Smooth muscle cell (in vitro differentiated cells): Measurements from ENCODE around the gene PDSS1. TPM values are rescaled to one million over a fixed set of nuclear protein-coding genes. Genes with fewer than 3 reads are reported as not detected.

Experiments
- DNase-seq: peaks from one replicate; lab custom pipeline; 2025; ENCODE audit not compliant: unreplicated experiment; lab: John Stamatoyannopoulos, UW
- H2AFZ ChIP-seq: fragments of 200-600 bp; sonication (generic); 2 replicates; pipeline ENCODE4 v1.6.0; 2016; ENCODE audit warnings: antibody characterized with exemption, low read depth, mild to moderate bottlenecking
- H3F3A ChIP-seq: fragments of 200-600 bp; sonication (generic); 2 replicates; pipeline ENCODE4 v1.6.0; 2017; ENCODE audit warnings: antibody characterized with exemption, low read depth
- H3K27ac ChIP-seq: fragments of 200-600 bp; sonication (generic); 2 replicates; pipeline ENCODE4 v1.5.1; 2016; ENCODE audit warnings: low read depth, mild to moderate bottlenecking
- H3K27me3 ChIP-seq: fragments of 200-600 bp; sonication (generic); 2 replicates; pipeline ENCODE4 v1.6.1; 2016; ENCODE audit warnings: low read depth, mild to moderate bottlenecking
- H3K36me3 ChIP-seq: fragments of 200-600 bp; sonication (generic); 2 replicates; pipeline ENCODE4 v1.5.1; 2016; ENCODE audit warnings: low read depth
- H3K4me1 ChIP-seq: fragments of 200-600 bp; sonication (generic); 2 replicates; pipeline ENCODE4 v1.5.1; 2016; ENCODE audit warnings: low read depth
- H3K4me2 ChIP-seq: fragments of 200-600 bp; sonication (generic); 2 replicates; pipeline ENCODE4 v1.6.0; 2016; ENCODE audit warnings: mild to moderate bottlenecking
- H3K4me3 ChIP-seq: fragments of 200-600 bp; sonication (generic); 2 replicates; pipeline ENCODE4 v1.5.1; 2016; ENCODE audit warnings: mild to moderate bottlenecking
- H3K79me2 ChIP-seq: fragments of 200-600 bp; sonication (generic); 2 replicates; pipeline ENCODE4 v1.6.0; 2016; ENCODE audit warnings: low read depth, mild to moderate bottlenecking
- H3K9ac ChIP-seq: fragments of 200-600 bp; sonication (generic); 2 replicates; pipeline ENCODE4 v1.6.0; 2016; ENCODE audit warnings: low read depth
- H3K9me3 ChIP-seq: fragments of 200-600 bp; sonication (generic); replicated peaks from 2 replicates; pipeline ENCODE4 v1.5.1; 2016; ENCODE audit warnings: low read depth
- H4K20me1 ChIP-seq: fragments of 200-600 bp; sonication (generic); 2 replicates; pipeline ENCODE4 v1.6.0; 2016; ENCODE audit warnings: low read depth
- CTCF ChIP-seq: fragments of 200-600 bp; sonication (generic); IDR thresholded peaks from 2 replicates; pipeline ENCODE4 v1.5.1; 2017; ENCODE audit warnings: borderline replicate concordance, mild to moderate bottlenecking, antibody characterized with exemption; ENCODE audit not compliant: insufficient read depth, poor library complexity, severe bottlenecking
- WGBS: methylation state at CpG from one replicate; pipeline ENCODE4 v1.1.7; 2016; ENCODE audit warnings: low lambda C conversion rate; 5-methylcytosine and 5-hydroxymethylcytosine counted together
- polyA plus RNA-seq: library from polyadenylated mRNA; unstranded; fragments of >200 nt; fragmentation: Nextera tagmentation; extraction: Ambion mirVana; gene quantifications from 2 replicates; pipeline ENCODE4 v1.2.1, GENCODE V29; 2016
- total RNA-seq: library from RNA; depleted of rRNA; stranded (reverse); fragments of >200 nt; gene quantifications from 2 replicates; pipeline ENCODE4 v1.2.3, GENCODE V29; 2014

PDSS1 gene
- total and polyA plus RNA-seq, 2 experiments from 2014 or later, result 5.1 to 14.0 TPM

GRCh38 chr10:26698909-26699308 lies 1.4 kb downstream of the PDSS1 start:
- H3K27me3 ChIP-seq, result no peaks in the 10 kb centered on the region
- peaks cover 43% of the 10 kb centered on the region for H3K79me2 ChIP-seq
- no peak overlapping the region for H3K9ac ChIP-seq
- H2AFZ ChIP-seq, result no peak overlapping the region
- WGBS, result 90% methylated on average over 2 of the region's 2 CpGs
- no peak for DNase-seq
- no peak overlapping the region for H3K27ac ChIP-seq
- no peaks in the 10 kb centered on the region for H3K36me3 ChIP-seq
- no peaks in the 10 kb centered on the region for H3K9me3 ChIP-seq
- TF ChIP-seq CTCF, result no peak
- H3K4me1 ChIP-seq, result peaks cover 13% of the 10 kb centered on the region
- peaks cover 6% of the 10 kb centered on the region for H3F3A ChIP-seq
- peak overlapping the region; percentile 92 for H3K4me2 ChIP-seq
- H3K4me3 ChIP-seq, result peak overlapping the region; percentile 92
- no peaks in the 10 kb centered on the region for H4K20me1 ChIP-seq

- Histone ChIP-seq H3K79me2 (peaks cover 48% of the 10 kb centered on the region), H3K4me3 (no peak overlapping the region)
- TF ChIP-seq CTCF, result no peak
Measured at GRCh38 chr10:26699631-26700030, 2.1 kb downstream of the PDSS1 start.

DNA sequence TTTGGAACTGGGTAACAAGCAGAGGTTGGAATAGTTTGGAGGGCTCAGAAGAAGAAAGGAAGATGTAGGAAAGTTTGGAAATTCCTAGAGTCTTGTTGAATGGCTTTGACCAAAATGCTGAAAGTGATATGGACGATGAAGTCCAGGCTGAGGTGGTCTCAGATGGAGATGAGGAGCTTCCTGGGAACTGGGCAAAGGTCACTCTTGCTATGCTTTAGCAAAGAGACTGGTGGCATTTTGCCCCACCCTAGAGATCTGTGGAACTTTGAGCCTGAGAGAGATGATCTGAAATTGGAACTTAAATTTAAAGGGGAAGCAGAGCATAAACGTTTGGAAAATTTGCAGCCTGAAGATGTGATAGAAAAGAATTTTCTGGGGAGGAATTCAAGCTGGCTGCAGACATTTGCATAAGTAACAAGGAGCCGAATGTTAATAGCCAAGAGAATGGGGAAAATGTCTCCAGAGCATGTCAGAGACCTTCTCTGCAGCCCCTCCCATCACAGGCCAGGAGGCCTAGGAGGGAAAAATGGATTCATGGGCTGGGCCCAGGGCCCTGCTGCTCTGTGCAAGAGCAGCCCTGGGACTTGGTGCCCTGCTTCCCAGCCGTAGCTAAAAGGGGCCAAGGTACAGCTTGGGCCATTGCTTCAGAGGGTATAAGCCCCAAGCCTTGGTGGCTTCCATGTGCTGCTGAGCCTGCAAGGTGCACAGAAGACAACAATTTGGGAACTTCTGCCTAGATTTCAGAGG lies 3.6 kb downstream of the PDSS1 start:
- H3K4me2 ChIP-seq, result no peak overlapping the region
- H3K36me3 ChIP-seq, result no peaks in the 10 kb centered on the region
- H3K4me1 ChIP-seq, result peaks cover 13% of the 10 kb centered on the region
- WGBS, result 79% methylated on average over 4 of the region's 4 CpGs
- peaks cover 6% of the 10 kb centered on the region for H3F3A ChIP-seq
- TF ChIP-seq CTCF, result no peak
- DNase-seq, result no peak
- H2AFZ ChIP-seq, result no peak overlapping the region
- no peaks in the 10 kb centered on the region for H4K20me1 ChIP-seq
- H3K9ac ChIP-seq, result no peak overlapping the region
- H3K27me3 ChIP-seq, result no peaks in the 10 kb centered on the region
- H3K4me3 ChIP-seq, result no peak overlapping the region
- H3K9me3 ChIP-seq, result no peaks in the 10 kb centered on the region
- peaks cover 48% of the 10 kb centered on the region for H3K79me2 ChIP-seq
- no peak overlapping the region for H3K27ac ChIP-seq

More at GRCh38 chr10:26699631-26700030, 2.1 kb downstream of the PDSS1 start:
- Histone ChIP-seq H4K20me1 (no peaks in the 10 kb centered on the region), H3K36me3 (no peaks in the 10 kb centered on the region), H3K27me3 (no peaks in the 10 kb centered on the region), H3K9ac (no peak overlapping the region), H2AFZ (no peak overlapping the region), H3K4me1 (peaks cover 13% of the 10 kb centered on the region), H3K27ac (no peak overlapping the region), H3K9me3 (no peaks in the 10 kb centered on the region), H3K4me2 (no peak overlapping the region), H3F3A (peaks cover 6% of the 10 kb centered on the region)
- no peak for DNase-seq
- 99% methylated on average over 7 of the region's 7 CpGs for WGBS

DNA sequence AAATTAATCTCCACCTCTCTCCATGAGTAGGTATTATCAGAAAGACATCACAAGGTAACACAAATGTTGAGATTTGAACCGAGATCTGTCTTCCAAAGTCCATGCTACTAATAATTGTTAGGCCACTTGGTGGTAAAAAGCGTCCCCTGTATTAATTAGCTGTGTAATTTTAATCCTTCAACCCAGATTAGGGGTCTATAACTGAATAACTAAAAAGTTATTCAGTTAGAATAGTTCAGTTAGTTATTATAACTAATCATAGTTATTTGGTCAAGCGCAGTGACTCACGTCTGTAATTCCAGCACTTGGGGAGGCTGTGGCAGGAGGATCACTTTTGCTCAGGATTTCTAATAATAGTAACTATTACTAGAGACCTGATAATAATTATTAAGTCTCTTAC lies 5.6 kb downstream of the PDSS1 start:
- no peaks in the 10 kb centered on the region for H3F3A ChIP-seq
- H3K27me3 ChIP-seq, result no peaks in the 10 kb centered on the region
- no peak overlapping the region for H3K27ac ChIP-seq
- H4K20me1 ChIP-seq, result no peaks in the 10 kb centered on the region
- no peaks in the 10 kb centered on the region for H3K36me3 ChIP-seq
- H3K9ac ChIP-seq, result no peak overlapping the region
- peaks cover 44% of the 10 kb centered on the region for H3K79me2 ChIP-seq
- DNase-seq, result no peak
- no peak overlapping the region for H3K4me3 ChIP-seq
- H3K4me2 ChIP-seq, result no peak overlapping the region
- peaks cover 8% of the 10 kb centered on the region for H3K4me1 ChIP-seq
- 90% methylated on average over 4 of the region's 4 CpGs for WGBS
- H2AFZ ChIP-seq, result no peak overlapping the region
- TF ChIP-seq CTCF, result no peak
- H3K9me3 ChIP-seq, result no peaks in the 10 kb centered on the region
